NCI-H2171 (cell line): ENCODE data around the gene ABHD17B.

Experiments
- DNase-seq: peaks from one replicate; lab custom pipeline; 2025; lab: John Stamatoyannopoulos, UW

Gene ABHD17B

DNA sequence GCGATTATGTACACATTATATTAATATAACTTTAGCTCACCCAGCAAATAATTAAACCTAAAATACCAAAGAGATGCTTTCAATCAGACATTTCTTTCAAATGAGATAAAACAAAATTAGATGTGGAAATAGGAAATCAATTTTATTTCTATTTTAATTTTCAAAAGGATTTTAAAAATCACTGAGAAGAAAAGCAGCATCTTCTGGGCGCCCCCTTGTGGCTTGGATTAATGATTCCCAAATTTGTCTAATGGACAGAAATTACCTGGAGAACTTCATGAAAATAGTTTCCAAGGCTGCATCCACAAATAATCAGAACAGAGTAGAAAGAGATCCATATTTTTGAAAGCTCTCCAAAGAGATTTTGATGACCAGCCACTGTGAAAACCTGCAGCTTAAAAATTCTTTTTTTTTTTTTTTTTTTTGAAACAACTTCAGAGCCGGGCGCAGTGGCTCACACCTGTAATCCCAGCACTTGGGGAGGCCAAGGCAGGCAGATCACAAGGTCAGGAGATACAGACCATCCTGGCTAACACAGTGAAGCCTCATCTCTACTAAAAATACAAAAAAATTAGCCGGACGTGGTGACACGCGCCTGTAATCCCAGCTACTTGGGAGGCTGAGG lies 91.8 kb downstream of the ABHD17B start:
- DNase-seq = peak; percentile 24

- no peak for DNase-seq
Measured at GRCh38 chr9:71816916-71817451, 94.0 kb downstream of the ABHD17B start.
